IMR-90 (cell line): ENCODE data around the gene CDCP1. TPM values are rescaled to one million over a fixed set of nuclear protein-coding genes. Genes with fewer than 3 reads are reported as not detected.

Experiments used
- ATAC-seq: fragments of 200-7000 bp; cut with Tn5 transposase; 2 replicates; pipeline ENCODE4 v1.9.1; 2020; ENCODE audit warnings: low read depth, mild to moderate bottlenecking, moderate library complexity
- BruUV-seq: library from RNA; stranded (reverse); fragments of 400-500 nt; replicated peaks from 2 replicates; lab custom pipeline; 2021; lab: Mats Ljungman, UMichigan
- CTCF ChIA-PET: fragments of 300-600 bp; formaldehyde crosslinking; extraction: SDS; loops from one replicate; lab custom pipeline; 2021; ENCODE audit warnings: antibody characterized with exemption; lab: Yijun Ruan, JAX
- POLR2A ChIA-PET: fragments of 300-600 bp; sonication (Branson Sonifier 250); formaldehyde crosslinking; loops from one replicate; lab custom pipeline; 2022; ENCODE audit warnings: antibody characterized with exemption; ENCODE audit not compliant: unreplicated experiment; lab: Charles Lee
- DNase-seq: peaks from one replicate; pipeline ENCODE4 v3.0.0; 2013
- H2AFZ ChIP-seq: replicated peaks from 2 replicates; pipeline ENCODE3; 2013; ENCODE audit warnings: low read length, mild to moderate bottlenecking; ENCODE audit not compliant: poor library complexity
- H2AK5ac ChIP-seq: 2 replicates; pipeline ENCODE4 v1.6.1; 2013; ENCODE audit warnings: low read depth, low read length, inconsistent platforms
- H2AK9ac ChIP-seq: replicated peaks from 2 replicates; pipeline ENCODE3; 2013; ENCODE audit warnings: mild to moderate bottlenecking, low read depth, low read length, moderate library complexity; ENCODE audit not compliant: poor library complexity
- H2BK120ac ChIP-seq: 2 replicates; pipeline ENCODE4 v1.6.1; 2013; ENCODE audit warnings: low read depth, low read length, inconsistent platforms
- H2BK15ac ChIP-seq: 3 replicates; pipeline ENCODE4 v1.6.1; 2013; ENCODE audit warnings: low read depth, low read length, inconsistent platforms
- H2BK20ac ChIP-seq: 2 replicates; pipeline ENCODE4 v1.6.1; 2013; ENCODE audit warnings: low read depth, mild to moderate bottlenecking, inconsistent platforms, low read length, moderate library complexity
- H2BK5ac ChIP-seq: 2 replicates; pipeline ENCODE4 v1.6.1; 2013; ENCODE audit warnings: mild to moderate bottlenecking, low read depth, low read length, inconsistent platforms; ENCODE audit not compliant: poor library complexity, severe bottlenecking
- H3K14ac ChIP-seq: replicated peaks from 2 replicates; pipeline ENCODE4 v1.6.1; 2013; ENCODE audit warnings: low read depth, low read length, inconsistent platforms
- H3K18ac ChIP-seq: 2 replicates; pipeline ENCODE4 v1.6.1; 2013; ENCODE audit warnings: low read depth, low read length, control low read depth
- H3K23ac ChIP-seq: 2 replicates; pipeline ENCODE4 v1.6.1; 2013; ENCODE audit warnings: low read depth, low read length, inconsistent platforms
- H3K27ac ChIP-seq: 2 replicates; pipeline ENCODE4 v1.5.1; 2013; ENCODE audit warnings: mild to moderate bottlenecking, control low read depth, low read length; ENCODE audit not compliant: insufficient read depth
- H3K27me3 ChIP-seq: 2 replicates; pipeline ENCODE4 v1.6.1; 2013; ENCODE audit warnings: low read length; ENCODE audit not compliant: control insufficient read depth, insufficient read depth
- H3K36me3 ChIP-seq: 2 replicates; pipeline ENCODE4 v1.6.1; 2013; ENCODE audit warnings: low read length, mixed read lengths; ENCODE audit not compliant: control insufficient read depth, insufficient read depth
- H3K4ac ChIP-seq: 2 replicates; pipeline ENCODE4 v1.6.1; 2013; ENCODE audit warnings: low read depth, low read length, inconsistent platforms
- H3K4me1 ChIP-seq: 2 replicates; pipeline ENCODE4 v1.6.1; 2013; ENCODE audit warnings: low read length, mixed read lengths; ENCODE audit not compliant: control insufficient read depth, insufficient read depth
- H3K4me2 ChIP-seq: 2 replicates; pipeline ENCODE4 v1.6.1; 2013; ENCODE audit warnings: low read depth, mild to moderate bottlenecking, control low read depth, low read length, moderate library complexity
- H3K4me3 ChIP-seq: 2 replicates; pipeline ENCODE4 v1.5.1; 2013; ENCODE audit warnings: low read depth, mild to moderate bottlenecking, control low read depth, low read length, moderate library complexity; ENCODE audit not compliant: insufficient read depth
- H3K56ac ChIP-seq: 2 replicates; pipeline ENCODE4 v1.6.1; 2013; ENCODE audit warnings: low read length, inconsistent platforms; ENCODE audit not compliant: insufficient read depth; ENCODE audit errors: extremely low read depth
- H3K79me1 ChIP-seq, 2 experiments: 2 replicates each; pipeline ENCODE4 v1.6.1; 2013; ENCODE audit warnings: low read length in 2 of 2, inconsistent platforms in 1 of 2, low read depth in 1 of 2
- H3K9ac ChIP-seq: 2 replicates; pipeline ENCODE4 v1.6.1; 2013; ENCODE audit warnings: low read depth, low read length, control low read depth
- H3K9me1 ChIP-seq: 2 replicates; pipeline ENCODE4 v1.6.1; 2013; ENCODE audit warnings: low read length, inconsistent platforms; ENCODE audit not compliant: insufficient read depth
- H3K9me3 ChIP-seq: 2 replicates; pipeline ENCODE4 v1.6.1; 2013; ENCODE audit warnings: low read length; ENCODE audit not compliant: control insufficient read depth, insufficient read depth
- H4K20me1 ChIP-seq: 2 replicates; pipeline ENCODE4 v1.6.1; 2013; ENCODE audit warnings: low read length, inconsistent platforms; ENCODE audit not compliant: insufficient read depth
- H4K5ac ChIP-seq: 2 replicates; pipeline ENCODE4 v1.6.1; 2013; ENCODE audit warnings: mild to moderate bottlenecking, low read depth, low read length, control low read depth
- H4K8ac ChIP-seq, 2 experiments: 2 replicates each; pipeline ENCODE4 v1.6.1; 2013; ENCODE audit warnings: low read depth in 2 of 2, low read length in 2 of 2, control low read depth in 1 of 2, inconsistent platforms in 1 of 2
- H4K91ac ChIP-seq: 2 replicates; pipeline ENCODE4 v1.6.1; 2013; ENCODE audit warnings: low read depth, low read length, inconsistent platforms; ENCODE audit not compliant: insufficient read depth
- BHLHE40 ChIP-seq: fragments of 150-350 bp; IDR thresholded peaks from 2 replicates; pipeline ENCODE4 v1.6.1; 2016; ENCODE audit warnings: mild to moderate bottlenecking, low read depth, low read length
- CEBPB ChIP-seq: IDR thresholded peaks from 2 replicates; pipeline ENCODE4 v1.6.1; 2012; ENCODE audit warnings: low read depth, low read length, improper control_type of control experiment
- CHD1 ChIP-seq: IDR thresholded peaks from 2 replicates; pipeline ENCODE4 v1.6.1; 2012; ENCODE audit warnings: low read depth, low read length, improper control_type of control experiment
- CTCF ChIP-seq: conservative IDR thresholded peaks from 2 replicates; pipeline ENCODE4 v1.5.1; 2012; ENCODE audit warnings: mild to moderate bottlenecking, low read depth, low read length, improper control_type of control experiment
- ELK1 ChIP-seq: fragments of 150-350 bp; IDR thresholded peaks from 2 replicates; pipeline ENCODE4 v1.6.1; 2016; ENCODE audit warnings: low read depth, mild to moderate bottlenecking, low read length, moderate library complexity, borderline replicate concordance
- FOS ChIP-seq: fragments of 150-350 bp; IDR thresholded peaks from 2 replicates; pipeline ENCODE4 v1.6.1; 2016; ENCODE audit warnings: low read depth, low read length
- MAFK ChIP-seq: IDR thresholded peaks from 2 replicates; pipeline ENCODE4 v1.6.1; 2012; ENCODE audit warnings: low read depth, low read length, improper control_type of control experiment
- MAZ ChIP-seq: IDR thresholded peaks from 2 replicates; pipeline ENCODE4 v1.6.1; 2012; ENCODE audit warnings: low read depth, mild to moderate bottlenecking, low read length, improper control_type of control experiment, moderate library complexity, borderline replicate concordance
- MXI1 ChIP-seq: IDR thresholded peaks from 2 replicates; pipeline ENCODE4 v1.6.1; 2012; ENCODE audit warnings: low read depth, mild to moderate bottlenecking, low read length, moderate library complexity, borderline replicate concordance
- NFE2L2 ChIP-seq: fragments of 150-350 bp; IDR thresholded peaks from 2 replicates; pipeline ENCODE4 v1.6.1; 2016; ENCODE audit warnings: low read depth, mild to moderate bottlenecking, low read length
- POLR2A ChIP-seq: IDR thresholded peaks from 2 replicates; pipeline ENCODE4 v1.6.1; 2012; ENCODE audit warnings: mild to moderate bottlenecking, low read depth, low read length
- RAD21 ChIP-seq: IDR thresholded peaks from 2 replicates; pipeline ENCODE4 v1.6.1; 2012; ENCODE audit warnings: low read length, improper control_type of control experiment
- RCOR1 ChIP-seq: IDR thresholded peaks from 2 replicates; pipeline ENCODE4 v1.6.1; 2012; ENCODE audit warnings: mild to moderate bottlenecking, low read length, improper control_type of control experiment; ENCODE audit not compliant: insufficient replicate concordance
- RFX5 ChIP-seq: IDR thresholded peaks from 2 replicates; pipeline ENCODE4 v1.8.0; 2012; ENCODE audit warnings: low read depth, mild to moderate bottlenecking, low read length, moderate library complexity
- SMC3 ChIP-seq: fragments of 150-350 bp; IDR thresholded peaks from 2 replicates; pipeline ENCODE4 v1.6.1; 2016; ENCODE audit warnings: low read depth, mild to moderate bottlenecking, antibody characterized with exemption, low read length, moderate library complexity
- USF2 ChIP-seq: fragments of 150-350 bp; IDR thresholded peaks from 2 replicates; pipeline ENCODE4 v1.6.1; 2017; ENCODE audit warnings: mild to moderate bottlenecking, antibody characterized with exemption, low read length, low read depth
- WGBS, 2 experiments: methylation state at CpG; one replicate each; pipeline versions ENCODE4 v1.1.5 to v1.1.7; 2013; ENCODE audit warnings: missing lambda C conversion rate in 2 of 2; ENCODE audit not compliant: insufficient read length in 1 of 2; ENCODE audit errors: extremely low coverage in 2 of 2; 5-methylcytosine and 5-hydroxymethylcytosine counted together
- dilution Hi-C: fragments of 300-500 bp; cut with HindIII; formaldehyde crosslinking; loops from one replicate; pipeline ENCODE4 v1.14.3; 2018; ENCODE audit warnings: low sequenced_read_pairs; ENCODE audit not compliant: unreplicated experiment
- in situ Hi-C: fragments of 300-500 bp; cut with MboI; formaldehyde crosslinking; loops from 3 replicates; pipeline ENCODE4 v1.14.3; 2019; ENCODE audit warnings: low sequenced_read_pairs, inconsistent platforms, mixed read lengths
- intact Hi-C: fragments of 100-400 bp; cut with micrococcal nuclease; formaldehyde crosslinking; loops from 2 replicates; pipeline ENCODE4 v1.10.0; 2022
- polyA plus RNA-seq, 3 experiments: library from polyadenylated mRNA; depleted of rRNA; stranded (reverse); fragments of >200 nt; gene quantifications; 2 replicates each; pipeline ENCODE4 v1.2.3, GENCODE V29; 2012; ENCODE audit warnings: low replicate concordance in 1 of 3
- total RNA-seq: library from RNA; depleted of rRNA; stranded (reverse); fragments of >200 nt; gene quantifications from 2 replicates; pipeline ENCODE4 v1.2.3, GENCODE V29; 2012

The CDCP1 gene
- total and polyA plus RNA-seq, 2 of the 4 experiments (the other 2 are of a cell fraction): 2.5 to 3.8 TPM

- 0 out of 2 replicates have a peak overlapping the region, but pooled peaks have one; percentile 26 for H4K91ac ChIP-seq
- H2AK5ac ChIP-seq: peak overlapping the region; percentile 38; the same call in 1 of the 2 replicates
- H3K14ac ChIP-seq: 0 out of 2 replicates have a peak overlapping the region, but pooled peaks have one; percentile 32
- no peak overlapping the region for H3K4me3 ChIP-seq
- H3K4ac ChIP-seq: peak overlapping the region; percentile 52; the same call in 1 of the 2 replicates
- peak overlapping the region; percentile 26; the same call in 1 of the 2 replicates for H4K5ac ChIP-seq
- peaks cover 17% of the 10 kb centered on the region for H3K9me1 ChIP-seq
- H3K36me3 ChIP-seq: no peaks in the 10 kb centered on the region
- ChIA-PET POLR2A (no interaction called here), CTCF (no interaction called here)
- H3K18ac ChIP-seq: 0 out of 2 replicates have a peak overlapping the region, but pooled peaks have one; percentile 29
- no peak overlapping the region for H2AK9ac ChIP-seq
- no peak overlapping the region; a peak in 1 of 4 replicates for H4K8ac ChIP-seq
- no peak for DNase-seq
- no peak overlapping the region; the same call in 1 of the 2 replicates for H3K27ac ChIP-seq
- peak overlapping the region; percentile 33; the same call in 1 of the 2 replicates for H2BK20ac ChIP-seq
- no peaks in the 10 kb centered on the region for H3K27me3 ChIP-seq
- H3K9me3 ChIP-seq: no peaks in the 10 kb centered on the region
- BruUV-seq: no TSS peak
- no peak overlapping the region for H2BK5ac ChIP-seq
- dilution Hi-C loops (no loop called here), in situ Hi-C loops (no loop called here), intact Hi-C loops (no loop called here)
- H3K4me2 ChIP-seq: no peak overlapping the region
- peak overlapping the region; percentile 60 for H2BK120ac ChIP-seq
- peak overlapping the region; percentile 45; the same call in 1 of the 3 replicates for H2BK15ac ChIP-seq
- TF ChIP-seq MAZ: no peak
- TF ChIP-seq RCOR1: no peak
- TF ChIP-seq RAD21: no peak
- no peak for TF ChIP-seq RFX5
- TF ChIP-seq NFE2L2: no peak
- TF ChIP-seq SMC3: no peak
- no peak for TF ChIP-seq ELK1
- TF ChIP-seq MXI1: no peak
- TF ChIP-seq MAFK: no peak
- TF ChIP-seq FOS: no peak
- TF ChIP-seq CEBPB: no peak
- no peak for TF ChIP-seq BHLHE40
- TF ChIP-seq CTCF: no peak
- no peak for TF ChIP-seq POLR2A
- TF ChIP-seq CHD1: no peak
- TF ChIP-seq USF2: no peak
- ATAC-seq: no peak
- WGBS, 2 experiments: no CpG with 5 or more reads among the region's 1 CpG
- H3K23ac ChIP-seq: no peak overlapping the region
- peaks cover 15% of the 10 kb centered on the region for H3K4me1 ChIP-seq
- no peak overlapping the region for H3K56ac ChIP-seq
- H2AFZ ChIP-seq: no peak overlapping the region
- H4K20me1 ChIP-seq: no peaks in the 10 kb centered on the region
- no peaks in the 10 kb centered on the region; a peak in 1 of 4 replicates for H3K79me1 ChIP-seq
- no peak overlapping the region for H3K9ac ChIP-seq
These were observed 27.6 kb upstream of the CDCP1 start for GRCh38 chr3:45173776-45174175.
